ENCODE results near the gene CCNY. TPM values are rescaled to one million over a fixed set of nuclear protein-coding genes. Genes with fewer than 3 reads are reported as not detected.

CCNY gene
- total RNA-seq, 3 donors from 2014 or later = 54.8 to 61.6 (median 58.9) TPM

GRCh38 chr10:35453855-35454532 is 117.7 kb downstream of the CCNY start:
- peaks cover 72% of the 10 kb centered on the region for H3K4me1 Mint-ChIP-seq (ENCODE audit: low read depth)
- DNase-seq (no peak), ATAC-seq (no peak)
- H3K27me3 Mint-ChIP-seq (ENCODE audit: low read depth) = no peaks in the 10 kb centered on the region
- H3K4me3 Mint-ChIP-seq = no peak overlapping the region
- H3K9me3 Mint-ChIP-seq = no peaks in the 10 kb centered on the region
- peaks cover 3% of the 10 kb centered on the region for H3K36me3 Mint-ChIP-seq (ENCODE audit: insufficient read depth)

- no peak for ATAC-seq
- Mint-ChIP-seq H3K4me1 (ENCODE audit: low read depth) (peaks cover 50% of the 10 kb centered on the region), H3K27me3 (ENCODE audit: low read depth) (no peaks in the 10 kb centered on the region), H3K4me3 (no peak overlapping the region), H3K9me3 (no peaks in the 10 kb centered on the region), H3K36me3 (ENCODE audit: insufficient read depth) (peaks cover 4% of the 10 kb centered on the region)
- DNase-seq = no peak
These were observed 119.9 kb downstream of the CCNY start for GRCh38 chr10:35456153-35456720.

GRCh38 chr10:35456784-35457183 is 120.5 kb downstream of the CCNY start:
- Mint-ChIP-seq H3K4me1 (ENCODE audit: low read depth) (peaks cover 45% of the 10 kb centered on the region), H3K4me3 (no peak overlapping the region), H3K27me3 (ENCODE audit: low read depth) (no peaks in the 10 kb centered on the region), H3K36me3 (ENCODE audit: insufficient read depth) (peaks cover 4% of the 10 kb centered on the region), H3K9me3 (no peaks in the 10 kb centered on the region)
- ATAC-seq = no peak
- no peak for DNase-seq

GRCh38 chr10:35458500-35459448 is 122.5 kb downstream of the CCNY start:
- Mint-ChIP-seq H3K36me3 (ENCODE audit: insufficient read depth) (peaks cover 4% of the 10 kb centered on the region), H3K27me3 (ENCODE audit: low read depth) (no peaks in the 10 kb centered on the region), H3K9me3 (no peaks in the 10 kb centered on the region), H3K4me1 (ENCODE audit: low read depth) (peaks cover 33% of the 10 kb centered on the region), H3K4me3 (no peak overlapping the region)
- DNase-seq (no peak), ATAC-seq (no peak)

DNA sequence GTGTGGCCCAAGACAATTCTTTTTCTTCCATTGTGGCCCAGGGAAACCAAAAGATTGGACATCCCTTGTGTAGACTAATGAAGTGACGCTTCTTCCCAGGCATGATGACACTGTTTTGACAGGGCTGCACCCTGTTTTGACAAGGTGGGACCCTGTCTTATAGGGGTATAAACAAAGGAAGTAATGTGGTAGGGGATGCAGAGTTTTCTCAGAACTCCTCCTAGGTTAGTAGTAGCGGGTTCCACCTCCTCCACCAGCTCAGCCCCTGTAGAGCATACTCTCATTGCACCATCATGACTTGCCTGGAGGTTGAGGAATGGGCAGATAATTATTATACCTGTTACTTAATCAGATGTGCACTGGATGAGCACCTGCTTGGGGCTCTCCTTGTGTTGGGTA is 123.1 kb downstream of the CCNY start:
- no peak overlapping the region for H3K4me3 Mint-ChIP-seq
- no peak for DNase-seq
- H3K9me3 Mint-ChIP-seq = no peaks in the 10 kb centered on the region
- no peaks in the 10 kb centered on the region for H3K27me3 Mint-ChIP-seq (ENCODE audit: low read depth)
- ATAC-seq = no peak
- peaks cover 4% of the 10 kb centered on the region for H3K36me3 Mint-ChIP-seq (ENCODE audit: insufficient read depth)
- H3K4me1 Mint-ChIP-seq (ENCODE audit: low read depth) = peaks cover 26% of the 10 kb centered on the region

DNA sequence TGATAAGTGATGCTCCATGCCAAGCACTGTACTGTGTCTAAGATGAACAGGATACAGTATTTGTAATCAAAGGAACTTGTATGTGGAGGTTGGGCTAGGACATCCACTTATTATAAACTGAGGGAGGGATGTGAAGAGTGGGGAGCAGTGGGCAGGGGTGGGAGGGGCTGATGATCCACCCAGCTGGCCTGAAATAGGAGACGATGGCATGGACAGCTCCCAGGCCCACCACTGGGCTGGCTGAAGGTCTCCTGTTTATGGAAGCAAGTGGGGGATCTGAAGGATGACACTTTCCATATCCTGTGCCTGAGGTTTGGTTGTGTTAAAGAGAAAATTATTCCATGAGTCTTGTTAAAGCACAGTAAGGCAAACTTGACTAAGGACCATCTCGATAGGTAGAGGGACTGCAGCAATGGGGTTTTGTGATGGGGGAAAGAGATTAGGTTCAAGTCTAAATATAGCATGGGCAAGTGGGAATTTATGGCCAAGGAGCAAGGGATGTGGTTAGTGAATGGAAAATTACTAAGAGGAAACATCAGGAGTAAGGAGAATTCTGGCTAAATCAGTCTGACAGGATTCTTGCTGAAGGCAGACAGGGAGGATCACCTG is 124.6 kb downstream of the CCNY start:
- Mint-ChIP-seq H3K4me1 (ENCODE audit: low read depth) (peaks cover 14% of the 10 kb centered on the region), H3K36me3 (ENCODE audit: insufficient read depth) (peaks cover 3% of the 10 kb centered on the region), H3K27me3 (ENCODE audit: low read depth) (no peaks in the 10 kb centered on the region), H3K4me3 (no peak overlapping the region), H3K9me3 (no peaks in the 10 kb centered on the region)
- DNase-seq = no peak
- ATAC-seq = peak in 1 of 2 donors; percentile 12

DNA sequence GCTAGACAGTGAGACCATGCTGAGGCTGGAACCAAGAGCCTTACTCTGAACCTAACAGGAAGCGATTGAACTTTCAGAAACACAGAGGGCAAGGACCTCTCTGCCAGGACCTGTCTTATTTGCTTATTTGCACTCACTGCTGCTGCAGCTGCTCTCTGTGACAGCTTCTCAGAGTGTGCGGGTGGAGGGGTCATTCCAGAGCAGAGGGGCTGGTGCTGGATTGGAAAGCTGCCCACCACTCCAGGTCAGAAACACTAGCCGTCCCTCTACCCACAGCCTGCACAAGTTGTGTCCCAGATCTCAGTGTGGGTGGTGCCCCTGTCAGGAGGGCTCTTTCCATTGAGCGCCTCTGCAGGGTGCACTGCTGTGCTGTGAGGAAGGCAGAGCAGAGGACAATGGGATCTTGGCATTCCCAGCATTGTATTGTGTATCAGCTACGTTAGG is 126.2 kb downstream of the CCNY start:
- H3K4me3 Mint-ChIP-seq = no peak overlapping the region
- ATAC-seq (no peak), DNase-seq (no peak)
- H3K4me1 Mint-ChIP-seq (ENCODE audit: low read depth) = peaks cover 5% of the 10 kb centered on the region
- H3K36me3 Mint-ChIP-seq (ENCODE audit: insufficient read depth) = peaks cover 1% of the 10 kb centered on the region
- no peaks in the 10 kb centered on the region for H3K27me3 Mint-ChIP-seq (ENCODE audit: low read depth)
- H3K9me3 Mint-ChIP-seq = no peaks in the 10 kb centered on the region

DNA sequence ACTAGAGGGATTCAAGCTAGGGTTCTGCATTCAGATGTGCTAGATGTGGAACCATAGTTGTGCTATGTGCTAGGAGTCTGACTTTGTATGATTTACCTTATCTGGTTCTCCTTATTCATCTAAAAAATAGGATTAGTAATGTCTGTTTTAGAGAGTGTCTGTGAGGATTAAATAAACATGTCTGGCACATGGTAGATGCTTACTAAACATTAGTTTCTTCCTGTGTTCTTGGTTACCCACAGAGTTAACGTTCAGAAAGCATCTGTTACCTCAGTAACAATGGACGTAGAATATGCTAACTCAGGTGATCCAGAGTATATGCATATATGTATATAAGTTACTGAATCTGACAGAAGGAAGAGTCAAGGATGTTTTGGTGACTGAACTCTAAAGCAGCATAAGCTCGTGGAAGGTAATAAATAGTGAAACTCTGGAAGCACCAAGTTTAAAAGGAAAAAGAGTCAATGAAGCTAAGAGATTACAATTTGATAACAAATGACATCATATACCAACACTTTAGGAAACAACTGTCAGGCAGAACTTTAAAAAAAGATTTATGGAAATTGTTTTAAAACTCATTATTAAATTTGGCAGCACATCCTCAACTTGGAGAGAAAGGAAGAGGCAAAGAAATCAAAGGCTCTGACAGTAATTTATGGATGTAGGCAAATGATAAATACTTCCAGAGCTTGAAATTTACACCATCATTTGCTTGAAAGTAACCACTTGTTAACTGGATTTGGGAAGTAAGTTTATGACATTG is 127.0 kb downstream of the CCNY start:
- Mint-ChIP-seq H3K4me1 (ENCODE audit: low read depth) (peaks cover 12% of the 10 kb centered on the region), H3K9me3 (no peaks in the 10 kb centered on the region), H3K36me3 (ENCODE audit: insufficient read depth) (peaks cover 1% of the 10 kb centered on the region), H3K4me3 (no peak overlapping the region), H3K27me3 (ENCODE audit: low read depth) (no peaks in the 10 kb centered on the region)
- DNase-seq = no peak
- no peak for ATAC-seq

- peaks cover 1% of the 10 kb centered on the region for H3K36me3 Mint-ChIP-seq (ENCODE audit: insufficient read depth)
- H3K9me3 Mint-ChIP-seq = no peaks in the 10 kb centered on the region
- ATAC-seq (no peak), DNase-seq (no peak)
- H3K4me3 Mint-ChIP-seq = no peak overlapping the region
- H3K27me3 Mint-ChIP-seq (ENCODE audit: low read depth) = no peaks in the 10 kb centered on the region
- H3K4me1 Mint-ChIP-seq (ENCODE audit: low read depth) = peaks cover 18% of the 10 kb centered on the region
These were observed 127.6 kb downstream of the CCNY start for GRCh38 chr10:35463878-35464277.

GRCh38 chr10:35464825-35465456 is 128.6 kb downstream of the CCNY start:
- ATAC-seq (no peak), DNase-seq (no peak)
- Mint-ChIP-seq H3K9me3 (no peaks in the 10 kb centered on the region), H3K4me1 (ENCODE audit: low read depth) (peaks cover 28% of the 10 kb centered on the region), H3K36me3 (ENCODE audit: insufficient read depth) (peaks cover 1% of the 10 kb centered on the region), H3K4me3 (no peak overlapping the region), H3K27me3 (ENCODE audit: low read depth) (no peaks in the 10 kb centered on the region)

GRCh38 chr10:35465673-35466072 is 129.4 kb downstream of the CCNY start:
- ATAC-seq (no peak), DNase-seq (no peak)
- Mint-ChIP-seq H3K9me3 (no peaks in the 10 kb centered on the region), H3K4me3 (no peak overlapping the region), H3K27me3 (ENCODE audit: low read depth) (no peaks in the 10 kb centered on the region), H3K36me3 (ENCODE audit: insufficient read depth) (no peaks in the 10 kb centered on the region), H3K4me1 (ENCODE audit: low read depth) (peaks cover 35% of the 10 kb centered on the region)

DNA sequence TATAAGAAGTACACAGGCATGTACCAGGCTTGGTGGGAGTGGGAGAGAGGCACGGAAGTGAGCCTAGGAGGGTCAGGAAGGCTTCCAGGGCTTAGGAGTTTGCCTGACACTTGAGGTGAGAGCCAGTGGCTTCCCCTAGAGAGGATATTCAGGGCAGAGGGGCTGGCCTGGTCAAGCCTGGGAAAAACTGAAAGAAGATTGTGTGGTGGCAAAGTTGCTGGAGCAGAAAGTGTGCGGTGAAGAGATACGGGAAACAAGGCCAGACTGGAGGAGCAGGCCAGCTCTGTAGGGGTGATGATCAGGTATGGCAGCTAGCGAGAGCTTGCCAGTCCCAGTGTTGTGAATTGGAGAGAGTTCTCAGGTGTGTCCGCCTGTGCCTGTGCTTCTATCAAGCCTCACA is 129.9 kb downstream of the CCNY start:
- H3K27me3 Mint-ChIP-seq (ENCODE audit: low read depth) = no peaks in the 10 kb centered on the region
- no peaks in the 10 kb centered on the region for H3K9me3 Mint-ChIP-seq
- no peaks in the 10 kb centered on the region for H3K36me3 Mint-ChIP-seq (ENCODE audit: insufficient read depth)
- ATAC-seq (no peak), DNase-seq (no peak)
- H3K4me3 Mint-ChIP-seq = no peak overlapping the region
- H3K4me1 Mint-ChIP-seq (ENCODE audit: low read depth) = peaks cover 40% of the 10 kb centered on the region

DNA sequence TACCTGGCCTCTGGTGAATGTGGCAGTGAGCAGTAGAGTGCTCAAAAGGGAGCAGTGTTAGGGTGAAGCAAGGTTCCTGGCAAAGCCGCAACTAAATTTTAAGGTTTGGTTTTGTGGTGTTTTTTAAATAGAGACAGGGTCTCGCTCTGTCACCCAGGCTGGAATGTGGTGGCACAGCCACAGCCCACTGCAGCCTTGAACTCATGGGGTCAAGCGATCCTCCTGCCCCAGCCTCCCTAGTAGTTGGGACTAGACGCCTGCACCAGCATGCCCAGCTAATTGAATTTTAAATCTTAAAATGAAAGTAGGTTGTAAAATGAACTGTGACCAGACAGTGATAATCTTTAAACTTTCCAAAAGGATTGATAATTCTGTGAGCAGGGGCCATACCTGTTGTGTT is 130.4 kb downstream of the CCNY start:
- peaks cover 42% of the 10 kb centered on the region for H3K4me1 Mint-ChIP-seq (ENCODE audit: low read depth)
- no peaks in the 10 kb centered on the region for H3K36me3 Mint-ChIP-seq (ENCODE audit: insufficient read depth)
- H3K9me3 Mint-ChIP-seq = no peaks in the 10 kb centered on the region
- no peak for DNase-seq
- H3K4me3 Mint-ChIP-seq = no peak overlapping the region
- no peaks in the 10 kb centered on the region for H3K27me3 Mint-ChIP-seq (ENCODE audit: low read depth)
- ATAC-seq = no peak

Measured in activated T-cell treated with anti-CD3 and anti-CD28 coated beads, Interleukin-2, amount 50 U/mL, for 4 hours (primary cell).